Activated T-cell treated with anti-CD3 and anti-CD28 coated beads for 1 hour (primary cell): Measurements from ENCODE around the gene BTRC.

Experiments used
- DNase-seq: peaks from one replicate; pipeline ENCODE4 v3.0.0-alpha.2; 2020; ENCODE audit warnings: low read depth

The BTRC gene

DNA sequence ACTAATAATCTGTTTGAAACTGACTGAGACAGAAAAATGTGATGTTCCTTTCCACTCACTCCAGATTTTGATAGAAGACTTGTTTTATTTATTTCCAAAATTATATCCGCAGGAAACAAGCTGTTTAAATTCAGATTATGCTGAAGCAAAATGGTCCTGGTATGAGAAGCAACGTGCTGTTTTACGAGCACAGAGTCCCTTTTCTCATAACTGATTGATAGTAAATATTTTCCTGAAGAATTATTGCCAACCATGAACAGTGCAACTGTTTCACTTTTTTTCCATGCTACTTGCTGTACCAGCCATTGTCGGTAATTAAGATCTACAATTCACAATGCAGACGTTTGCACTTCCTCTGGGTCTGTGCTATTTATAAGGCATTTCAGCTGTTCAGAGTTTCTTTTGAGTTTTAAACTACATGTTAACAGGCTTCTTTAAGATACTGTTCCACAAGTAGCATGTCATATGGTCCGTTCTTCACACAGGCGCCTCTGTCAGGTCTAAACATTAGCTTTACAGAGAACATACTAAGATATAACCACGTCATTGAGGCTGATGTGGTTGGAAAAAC lies 130.3 kb downstream of the BTRC start:
- no peak for DNase-seq

DNA sequence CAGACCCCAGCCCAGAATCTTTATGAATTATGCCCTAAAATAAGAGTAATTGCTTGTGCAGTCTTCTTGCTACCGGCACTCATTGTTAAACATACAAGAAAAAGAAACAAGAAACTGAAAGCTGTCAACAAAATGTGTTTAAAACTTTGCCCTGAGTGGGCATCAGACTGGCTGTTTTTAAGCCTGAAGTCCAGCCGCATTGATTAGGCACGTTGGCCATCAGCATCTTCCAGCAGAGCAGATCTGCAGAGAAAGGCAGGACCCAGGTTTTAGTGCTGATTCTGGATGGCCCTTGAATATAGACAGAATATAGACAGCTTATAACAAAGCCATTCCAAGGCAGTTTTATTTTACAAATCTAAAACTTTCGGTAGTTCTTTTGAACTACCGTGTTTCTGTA lies 131.2 kb downstream of the BTRC start:
- DNase-seq: no peak

DNA sequence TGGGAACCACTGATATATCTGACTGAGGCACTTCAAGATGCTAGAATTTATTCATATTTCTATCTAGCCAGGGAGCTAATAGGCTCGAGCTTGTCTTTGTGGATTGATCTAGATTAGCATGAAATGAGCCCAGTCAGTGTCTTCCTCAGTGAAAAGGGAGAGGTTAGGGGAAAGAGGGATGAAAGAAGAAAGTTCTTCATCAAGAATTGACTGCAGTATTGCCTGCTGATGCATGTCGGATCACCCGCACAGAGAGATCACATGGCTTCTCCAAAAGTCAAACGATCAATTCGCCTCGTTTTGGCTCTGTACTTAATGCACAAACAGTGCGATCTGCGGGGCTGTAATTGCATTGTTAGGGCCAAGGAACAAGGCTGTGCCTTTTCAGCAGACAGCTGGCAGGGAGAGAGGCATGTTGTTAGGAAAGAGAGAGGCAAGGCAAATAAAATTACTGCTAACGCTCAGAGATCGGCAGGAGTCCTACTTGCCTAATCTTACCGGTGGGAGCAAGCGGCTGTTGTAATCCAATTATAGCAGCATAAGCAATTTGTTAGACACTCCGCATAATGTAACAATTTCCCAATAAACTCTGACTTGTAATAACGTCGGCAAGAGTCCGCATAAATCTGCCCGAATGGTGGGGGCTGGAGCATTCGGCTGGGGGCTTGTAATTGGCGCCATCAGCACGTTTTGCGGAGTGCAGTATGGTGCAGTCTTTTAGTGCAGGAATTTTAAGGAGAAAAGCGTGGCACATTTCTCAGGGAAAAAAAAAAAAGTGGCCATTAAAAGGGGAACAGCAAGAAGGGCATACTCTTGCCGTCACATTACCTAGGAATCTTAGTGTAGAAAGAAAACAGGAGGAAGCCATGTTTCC lies 132.0 kb downstream of the BTRC start:
- DNase-seq: no peak

DNA sequence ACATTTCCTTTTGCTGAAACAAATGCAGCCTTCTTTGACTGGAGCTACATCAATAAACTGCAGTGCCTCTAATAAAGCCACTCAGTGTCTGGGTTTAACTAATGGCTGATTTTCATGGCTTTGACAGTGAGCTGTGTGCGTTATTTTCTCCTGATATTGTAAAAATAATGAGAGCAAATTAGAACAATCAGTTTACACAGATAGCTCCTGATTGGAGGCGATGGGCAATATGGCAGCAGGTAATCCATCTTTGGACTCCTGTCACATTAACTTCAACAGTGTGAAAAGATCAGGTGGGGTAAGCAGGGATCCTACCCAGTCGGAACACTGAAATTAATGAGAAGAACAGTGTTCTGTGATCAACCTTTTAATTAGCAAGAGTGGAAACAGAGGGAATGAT lies 133.4 kb downstream of the BTRC start:
- no peak for DNase-seq

DNA sequence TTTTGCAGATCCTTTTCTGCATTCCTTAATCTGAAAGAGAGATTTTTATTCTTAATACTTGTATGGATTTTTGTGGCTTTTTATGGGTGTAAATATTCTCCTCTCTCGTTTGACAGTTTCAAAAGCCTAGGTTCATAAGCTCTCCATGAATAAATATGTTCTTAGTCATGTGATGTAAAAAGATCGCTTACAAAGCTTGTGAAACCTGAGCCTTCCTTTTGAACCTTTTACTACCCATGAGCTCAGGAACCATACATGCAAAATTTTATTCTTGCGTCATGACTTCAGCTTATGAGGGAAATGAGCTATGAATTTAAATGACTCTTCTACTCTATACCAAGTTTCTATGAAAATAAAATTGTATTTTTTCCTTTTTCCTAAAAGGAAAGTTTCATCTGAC lies 135.4 kb downstream of the BTRC start:
- DNase-seq: no peak

DNA sequence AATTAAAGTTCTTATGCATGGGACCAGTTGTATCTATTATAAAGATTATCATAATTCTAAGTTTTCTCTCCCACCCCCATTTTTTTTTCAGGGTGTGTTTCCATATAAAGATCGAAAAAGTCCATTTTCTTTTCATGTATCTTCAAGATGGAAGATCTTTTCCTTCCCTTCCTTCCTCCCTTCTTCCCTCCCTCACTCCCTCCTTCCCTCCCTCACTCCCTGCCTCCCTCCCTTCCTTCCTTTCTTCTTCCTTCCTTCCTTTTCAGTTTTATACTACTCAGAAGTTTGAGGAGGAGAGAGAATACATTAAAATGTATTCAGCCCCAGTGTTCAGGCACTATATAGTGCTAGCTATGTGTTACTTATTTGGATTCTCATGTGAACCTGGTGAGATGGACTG lies 136.1 kb downstream of the BTRC start:
- DNase-seq: no peak

DNA sequence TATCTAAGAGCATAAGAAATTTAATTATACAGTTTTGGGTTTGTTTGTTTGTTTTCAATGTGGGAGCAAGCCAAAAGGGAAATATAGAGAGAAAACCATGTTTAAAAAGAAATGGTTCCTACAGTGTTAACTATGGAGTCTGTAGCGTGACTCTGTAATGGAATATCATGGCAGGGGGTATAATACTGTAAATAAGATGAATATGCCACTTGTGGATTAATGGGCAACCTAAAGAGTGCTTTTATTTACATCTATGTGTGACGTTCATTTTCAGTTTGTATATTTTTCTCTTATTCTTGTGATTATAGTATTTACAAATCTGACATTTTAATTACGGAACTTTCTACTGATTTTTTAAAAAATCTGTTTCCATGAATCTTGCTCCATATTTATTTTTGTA lies 138.2 kb downstream of the BTRC start:
- DNase-seq: no peak

DNA sequence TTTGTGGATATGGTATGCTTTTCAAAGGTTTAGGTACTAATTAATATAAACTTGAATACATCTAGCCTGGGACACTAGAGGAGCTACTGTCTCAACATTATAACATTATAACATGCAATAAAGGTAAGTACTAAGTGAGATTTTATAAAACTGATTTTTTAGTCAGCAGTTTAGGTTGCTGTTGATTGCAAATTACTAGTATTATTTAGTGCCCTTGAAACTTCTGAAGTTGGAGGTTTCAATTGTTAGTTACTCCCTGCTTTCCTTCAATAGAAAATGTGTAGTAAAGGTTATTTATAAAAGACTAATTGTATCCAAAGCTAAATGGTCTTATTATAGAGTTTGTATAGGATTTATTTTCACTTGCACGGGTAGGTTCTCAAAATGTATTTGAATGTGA lies 138.8 kb downstream of the BTRC start:
- DNase-seq: no peak

DNA sequence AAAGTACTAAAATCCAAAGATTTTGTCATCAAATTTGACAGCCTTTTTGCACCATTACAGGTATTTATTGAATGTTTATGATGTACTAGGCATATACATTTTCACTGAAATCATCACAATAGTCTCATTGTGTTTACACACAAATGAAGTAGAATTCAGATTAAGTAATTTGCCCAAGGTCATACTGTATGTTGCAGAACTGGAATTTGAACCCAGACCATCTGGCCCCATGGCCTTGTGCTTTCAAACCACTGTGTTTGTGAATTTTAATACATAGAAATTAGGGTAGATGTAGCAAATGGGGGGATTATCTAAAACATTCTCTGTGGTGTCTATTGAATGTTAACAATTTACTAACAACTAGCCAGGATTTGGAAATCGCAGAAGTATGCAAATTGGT lies 139.3 kb downstream of the BTRC start:
- DNase-seq: no peak

DNA sequence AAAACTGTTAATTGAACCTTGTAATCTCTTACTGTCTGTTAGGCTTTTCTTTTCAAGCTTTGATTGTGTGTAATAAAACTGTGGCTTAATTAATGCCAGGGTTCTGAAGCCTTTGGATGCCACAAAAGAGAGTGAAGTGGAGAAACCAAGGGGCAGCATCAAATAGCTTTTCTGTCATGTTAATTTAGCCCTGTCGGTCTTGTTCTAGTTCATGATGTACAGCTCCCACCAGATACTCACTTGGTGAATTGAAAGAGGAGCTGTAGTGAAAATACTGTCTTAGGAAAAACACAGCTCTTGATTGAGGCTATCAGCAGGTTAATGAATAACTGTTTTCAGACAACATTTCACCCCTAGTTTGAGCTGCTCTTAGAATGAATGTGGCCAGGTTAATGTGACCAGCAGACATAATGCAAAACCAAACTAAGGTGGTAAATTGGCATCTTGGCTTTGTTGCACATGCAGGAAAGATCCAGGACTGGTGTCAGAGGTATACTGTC lies 139.9 kb downstream of the BTRC start:
- no peak for DNase-seq

DNA sequence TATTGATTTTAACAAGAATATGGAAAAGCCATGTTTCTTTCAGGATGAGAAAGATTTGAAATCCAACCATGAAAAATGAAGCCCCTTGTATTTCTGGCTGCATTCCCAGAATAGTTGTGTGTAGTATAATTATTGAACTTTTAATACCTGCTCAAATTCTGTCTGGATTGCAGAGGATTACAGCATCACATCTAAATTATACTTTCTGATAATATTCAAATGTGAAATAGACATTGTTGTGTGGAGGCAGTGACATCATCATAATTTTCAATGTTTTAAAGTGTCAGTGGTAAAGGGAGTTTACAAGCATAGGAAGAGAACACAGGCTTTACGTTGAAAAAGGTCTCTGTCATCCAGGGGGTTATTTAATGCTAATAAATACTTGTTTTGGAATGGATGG lies 140.7 kb downstream of the BTRC start:
- DNase-seq: no peak

DNA sequence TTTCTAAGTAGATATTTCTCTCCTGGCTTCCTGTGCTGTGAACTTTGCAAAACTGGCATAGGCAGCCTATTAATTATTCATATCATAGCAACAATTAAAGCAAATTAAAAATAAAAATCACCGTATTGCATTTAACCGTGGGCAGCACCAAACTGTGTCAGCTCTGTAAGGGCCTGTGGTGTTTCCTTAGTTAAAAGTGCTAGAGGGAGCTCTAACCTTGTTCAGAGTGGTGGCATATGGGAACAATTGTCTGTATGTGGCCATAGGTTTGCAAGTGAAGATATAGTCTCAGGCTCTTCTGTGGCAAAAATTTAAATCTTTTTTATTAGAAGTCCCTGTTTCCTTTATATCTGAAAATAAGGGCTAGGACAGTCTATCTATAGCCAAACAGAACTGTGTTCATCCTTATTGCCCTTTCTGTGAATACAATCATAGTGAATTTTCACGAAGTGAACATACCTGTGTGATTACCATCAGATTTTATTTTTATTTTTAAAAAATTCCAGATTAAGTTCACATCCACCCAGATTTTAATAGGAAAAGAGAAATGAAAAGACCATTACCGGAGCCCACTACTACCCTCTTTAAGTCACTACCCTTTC lies 141.5 kb downstream of the BTRC start:
- DNase-seq: no peak

DNA sequence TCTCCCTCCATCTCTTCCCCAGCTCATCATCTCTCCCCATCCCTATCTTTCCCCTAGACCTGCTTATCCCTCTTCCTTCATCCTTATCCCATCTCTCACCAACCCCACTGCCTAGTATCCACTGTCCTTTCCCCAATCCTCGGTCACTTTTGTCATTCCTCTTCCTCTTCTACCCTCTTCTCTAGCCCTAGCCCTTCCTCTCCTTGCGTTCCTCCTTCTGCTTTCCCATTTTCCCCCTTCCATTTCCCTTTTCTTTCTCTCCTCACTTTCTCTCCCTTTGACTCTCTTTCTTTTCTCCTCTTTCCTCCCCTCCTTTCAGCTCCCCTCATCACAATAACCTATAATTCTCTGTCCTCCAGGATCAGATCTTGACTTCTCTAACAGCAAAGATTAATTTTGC lies 150.5 kb downstream of the BTRC start:
- DNase-seq: no peak

DNA sequence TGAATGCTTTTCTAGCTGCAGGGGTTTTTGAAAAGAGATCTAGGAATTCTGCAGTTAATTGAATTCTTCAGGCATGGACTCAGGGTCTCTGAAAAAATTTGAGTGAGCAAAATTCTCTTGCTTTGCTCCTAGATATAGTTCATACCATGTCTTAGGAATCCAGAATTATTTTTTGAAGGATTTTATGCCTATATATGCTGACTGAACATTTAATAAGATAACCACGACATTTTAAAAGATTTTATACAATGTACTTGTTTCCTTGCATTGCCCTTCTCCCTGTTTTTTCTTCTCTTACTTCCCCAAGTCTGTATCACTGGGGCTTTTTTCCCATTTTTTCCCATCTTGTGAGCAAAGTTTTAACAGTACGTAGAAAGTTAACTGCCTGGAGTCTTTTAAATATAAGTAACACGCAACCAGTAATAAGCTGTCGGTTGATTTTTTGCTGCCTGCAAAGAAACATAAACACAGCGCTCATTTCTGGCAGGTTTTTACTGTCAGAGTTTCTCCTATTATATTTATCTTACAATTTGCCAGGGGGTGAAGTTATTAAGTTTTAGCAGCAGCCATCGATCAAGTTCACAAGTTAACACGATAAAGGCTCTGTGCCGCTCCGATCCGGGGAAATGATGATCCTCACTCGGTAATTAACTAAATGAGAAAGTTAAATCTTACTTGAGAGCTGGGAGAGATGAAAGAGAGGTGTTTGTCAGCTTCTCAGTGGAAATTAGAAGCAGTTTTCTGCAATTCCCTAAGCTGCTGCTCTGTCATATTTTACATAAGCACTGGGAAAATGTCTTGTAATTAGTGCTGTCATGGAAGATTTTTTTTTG lies 153.1 kb downstream of the BTRC start:
- DNase-seq: no peak

DNA sequence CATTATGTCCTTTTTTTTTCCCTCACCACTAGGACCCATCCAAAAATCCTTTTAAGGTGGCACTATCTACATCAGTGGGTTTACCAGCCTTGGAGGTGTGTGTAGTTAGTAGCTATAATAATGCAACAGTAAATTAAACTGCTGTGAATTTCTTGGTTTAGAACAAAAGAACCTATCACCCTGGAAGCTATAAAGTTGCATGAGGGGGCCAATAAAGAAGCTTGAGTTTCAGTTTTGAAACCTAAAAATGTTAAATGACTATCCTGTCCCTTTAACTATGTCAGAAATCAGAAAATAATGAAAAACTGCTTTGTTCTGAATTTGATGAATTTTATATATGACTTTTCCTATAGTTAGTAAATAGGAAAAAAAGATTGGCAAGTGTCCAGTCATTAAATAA lies 153.9 kb downstream of the BTRC start:
- no peak for DNase-seq

DNA sequence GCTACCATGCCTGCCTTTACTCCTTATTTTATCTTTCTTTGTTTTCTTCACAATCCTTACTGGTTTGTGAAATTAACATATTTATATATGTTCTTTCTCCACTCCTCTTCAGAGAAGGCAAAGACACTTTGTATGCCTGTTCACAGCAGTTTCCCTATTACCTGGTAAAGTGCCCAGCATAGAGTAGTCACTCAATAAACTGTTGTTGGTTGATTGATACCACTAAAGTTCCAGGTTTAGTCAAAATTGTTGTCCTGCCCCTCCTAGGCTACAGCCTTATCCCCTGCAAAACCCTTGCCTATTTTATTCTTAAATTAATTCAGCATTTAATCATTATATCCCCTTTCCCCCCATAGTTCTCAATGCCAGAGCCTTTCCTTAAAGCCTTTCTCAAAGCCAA lies 158.0 kb downstream of the BTRC start:
- no peak for DNase-seq

DNA sequence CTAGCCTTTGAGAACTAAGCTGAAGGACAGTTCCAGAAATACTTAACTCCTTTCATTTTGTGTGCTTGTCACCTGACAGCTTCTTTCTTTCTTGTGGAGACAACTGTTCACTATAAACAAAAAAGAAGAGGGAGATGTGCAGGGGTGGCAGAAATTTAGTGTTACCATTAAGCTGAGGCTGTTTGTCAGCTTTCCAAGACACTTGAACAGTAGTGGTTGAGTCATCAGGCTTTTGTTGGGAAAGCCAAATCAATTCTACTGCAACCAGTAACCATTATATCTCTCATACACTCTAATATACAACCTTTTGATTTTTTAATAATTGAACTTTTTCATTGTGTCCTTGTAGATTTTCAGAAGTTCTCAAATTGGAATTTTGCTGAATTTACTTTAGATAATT lies 158.8 kb downstream of the BTRC start:
- no peak for DNase-seq

DNA sequence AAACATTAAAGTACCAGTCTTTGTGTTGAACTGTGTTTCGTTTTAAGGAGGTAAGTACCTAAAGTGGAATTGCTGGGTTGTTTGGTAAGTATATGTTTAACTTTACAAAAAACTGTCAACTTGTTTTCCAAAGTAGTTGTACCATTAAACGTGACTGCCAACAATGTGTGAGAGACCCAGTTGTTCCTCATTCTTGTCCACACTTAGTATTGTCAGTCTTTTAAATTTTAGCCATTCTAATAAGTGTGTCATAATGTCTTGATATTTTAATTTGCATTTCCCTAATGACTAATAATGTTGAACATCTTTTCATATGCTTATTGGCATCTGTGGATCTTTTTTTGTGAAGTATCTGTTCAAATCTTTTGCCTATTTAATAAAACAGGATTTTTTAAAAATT lies 159.8 kb downstream of the BTRC start:
- DNase-seq: no peak

DNA sequence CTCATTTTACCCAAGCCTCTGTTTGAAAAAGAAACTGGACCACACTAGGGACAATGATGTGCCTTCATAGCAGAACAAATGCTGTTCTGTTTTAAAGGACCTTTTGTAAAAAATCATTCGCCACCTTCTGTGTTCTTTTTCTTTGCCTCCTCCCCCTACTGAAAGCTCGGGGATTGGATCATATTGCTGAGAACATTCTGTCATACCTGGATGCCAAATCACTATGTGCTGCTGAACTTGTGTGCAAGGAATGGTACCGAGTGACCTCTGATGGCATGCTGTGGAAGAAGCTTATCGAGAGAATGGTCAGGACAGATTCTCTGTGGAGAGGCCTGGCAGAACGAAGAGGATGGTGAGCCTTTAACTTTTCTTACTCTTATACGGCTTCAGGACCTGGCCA lies 171.9 kb downstream of the BTRC start:
- DNase-seq: no peak

DNA sequence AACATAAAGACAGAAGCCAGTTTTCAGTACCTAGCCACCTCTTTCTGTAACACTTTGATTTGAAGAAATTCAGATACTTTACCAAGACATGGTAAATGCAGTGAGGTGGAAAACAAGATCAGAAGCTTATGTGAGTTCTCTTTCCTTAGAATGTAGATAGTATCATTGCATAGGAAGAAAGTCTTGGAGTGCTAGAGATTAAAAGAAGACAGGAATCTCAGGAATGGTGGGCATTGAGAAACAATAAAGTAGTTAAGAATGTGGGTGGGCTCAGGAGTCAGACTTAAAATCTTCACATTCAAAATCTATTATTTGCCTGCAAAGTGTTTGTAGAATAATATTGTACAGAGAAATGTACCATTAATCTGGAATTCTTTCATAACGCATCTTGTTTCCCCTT lies 175.2 kb downstream of the BTRC start:
- DNase-seq: no peak

DNA sequence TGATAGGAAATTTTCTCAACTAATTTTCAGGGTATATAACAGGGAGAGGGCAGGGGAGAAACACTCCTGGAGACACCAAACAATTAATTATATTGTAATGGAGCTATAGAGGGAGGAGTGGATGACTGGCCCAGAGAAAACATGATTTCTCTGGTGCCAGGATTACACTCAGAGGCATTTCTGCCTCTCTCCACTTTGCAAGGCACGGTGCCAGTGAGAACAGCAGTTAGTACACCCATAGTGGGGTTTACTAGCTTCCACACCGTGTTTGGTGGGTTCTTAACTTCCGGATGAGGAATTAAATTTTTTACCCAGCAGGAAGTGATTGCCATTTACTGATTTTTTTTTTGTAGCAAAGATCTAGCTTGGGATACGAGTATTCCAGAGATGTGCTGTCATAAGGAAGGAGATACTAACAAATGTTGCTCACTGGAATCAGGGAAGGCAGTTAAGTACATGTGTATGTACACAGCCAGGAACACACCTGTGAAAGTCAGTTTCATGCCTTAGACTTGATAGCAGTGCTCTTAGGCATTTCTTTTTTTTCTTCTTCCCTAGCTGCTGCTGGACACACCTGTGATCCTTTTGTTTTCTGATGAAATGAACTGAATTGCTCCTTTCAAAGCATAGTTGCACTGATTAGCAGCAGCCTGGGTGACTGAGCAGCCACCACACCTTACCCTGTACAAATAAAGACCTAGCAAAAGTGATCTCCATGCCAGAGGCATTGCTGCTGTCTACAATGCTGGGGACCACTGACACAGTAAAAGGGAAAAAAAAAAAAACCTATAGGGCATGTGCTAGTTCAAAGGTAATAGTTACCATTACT lies 176.0 kb downstream of the BTRC start:
- DNase-seq: no peak

DNA sequence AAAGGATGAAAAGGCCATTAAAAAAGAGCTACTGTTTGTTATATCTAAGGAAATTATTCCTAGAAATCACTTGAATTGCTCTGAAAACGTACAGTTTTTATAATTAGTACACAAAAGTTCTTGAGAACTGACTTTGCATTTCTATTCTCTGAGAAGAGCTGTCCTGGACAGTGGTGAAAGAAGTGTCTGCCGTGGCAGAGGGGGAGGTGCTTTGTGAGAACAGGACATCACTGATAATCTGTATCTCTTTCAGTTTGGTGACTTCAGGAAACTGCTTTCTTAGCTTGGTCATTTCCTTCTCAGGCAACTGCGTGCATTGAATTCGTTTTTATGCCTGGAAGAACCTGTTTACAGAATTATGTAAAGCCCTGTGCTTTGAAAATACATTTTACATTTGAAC lies 182.0 kb downstream of the BTRC start:
- no peak for DNase-seq
